Kidney epithelial cell (primary cell): ENCODE data around the gene MYH10. TPM values are rescaled to one million over a fixed set of nuclear protein-coding genes. Genes with fewer than 3 reads are reported as not detected.
"Not testable (repeated sequence)": the region's sequence is repeated elsewhere in the genome, so short reads cannot be mapped to it uniquely, and the experiment has no call there.

Experiments
- DNase-seq: peaks from one replicate; pipeline ENCODE4 v3.0.0-alpha.2; 2010; ENCODE audit warnings: low read depth
- H3K27me3 ChIP-seq: 2 replicates; pipeline ENCODE4 v1.6.0; 2011; ENCODE audit warnings: low read length; ENCODE audit not compliant: control insufficient read depth, insufficient read depth
- H3K36me3 ChIP-seq: 2 replicates; pipeline ENCODE4 v1.5.1; 2011; ENCODE audit warnings: low read length; ENCODE audit not compliant: control insufficient read depth, insufficient read depth
- H3K4me3 ChIP-seq: 2 replicates; pipeline ENCODE4 v1.5.1; 2011; ENCODE audit warnings: low read depth, mild to moderate bottlenecking, control low read depth, low read length
- total RNA-seq: library from RNA; depleted of rRNA; stranded (reverse); fragments of >200 nt; gene quantifications from 2 replicates; pipeline ENCODE4 v1.2.3, GENCODE V29; 2015
- TF ChIP-seq, protein P1 (sequence below): IDR thresholded peaks from 2 replicates; pipeline ENCODE4 v1.5.1; 2011; ENCODE audit warnings: mild to moderate bottlenecking, moderate library complexity, low read length, control low read depth, inconsistent platforms; ENCODE audit not compliant: insufficient read depth, poor library complexity, severe bottlenecking

Gene MYH10
- total RNA-seq, 1 donor from 2014 or later, result 90.5 TPM

DNA sequence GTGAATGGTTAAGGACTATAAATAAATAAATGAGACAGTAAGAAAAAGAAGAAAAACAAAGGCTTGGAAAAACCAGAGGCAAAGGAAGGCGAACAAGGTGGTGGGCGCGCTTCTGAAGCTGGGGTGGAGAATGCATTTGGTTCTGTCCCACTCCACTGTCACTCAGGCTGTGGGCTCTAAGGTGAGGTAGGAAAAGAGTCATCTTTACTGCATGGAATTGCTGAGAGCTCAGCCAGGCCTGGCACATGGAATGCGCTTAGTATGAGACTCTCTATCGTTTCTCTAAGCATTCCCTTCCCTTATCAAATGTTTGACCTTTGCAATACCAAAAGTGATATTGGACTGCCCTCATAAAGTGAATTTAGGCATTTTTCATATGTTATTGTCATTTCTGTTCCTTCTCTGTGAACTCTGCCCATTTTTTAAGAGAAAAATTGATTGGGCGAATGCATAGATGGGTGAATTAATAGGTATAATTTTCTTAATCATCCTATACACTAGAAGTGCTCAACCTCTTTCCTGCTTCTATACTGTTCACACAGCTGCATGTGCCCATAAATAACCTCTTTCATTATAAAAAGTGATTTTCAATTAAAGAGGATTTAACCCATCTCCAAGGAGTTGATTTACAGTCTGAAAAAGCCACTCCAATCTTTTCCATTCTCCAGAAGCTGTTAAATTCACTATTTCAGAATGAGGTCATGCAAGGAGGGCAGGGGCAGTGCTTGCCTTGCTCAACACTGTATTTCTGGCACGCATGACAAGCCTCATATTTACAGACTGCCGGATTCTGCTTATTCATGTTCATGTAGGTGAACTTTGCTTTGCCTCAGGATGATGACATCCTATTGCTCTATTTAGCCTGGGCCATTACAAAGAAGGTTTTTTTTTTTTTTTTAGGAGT lies 87.7 kb downstream of the MYH10 start:
- peaks cover 1% of the 10 kb centered on the region for H3K36me3 ChIP-seq
- TF ChIP-seq, protein P1, sequence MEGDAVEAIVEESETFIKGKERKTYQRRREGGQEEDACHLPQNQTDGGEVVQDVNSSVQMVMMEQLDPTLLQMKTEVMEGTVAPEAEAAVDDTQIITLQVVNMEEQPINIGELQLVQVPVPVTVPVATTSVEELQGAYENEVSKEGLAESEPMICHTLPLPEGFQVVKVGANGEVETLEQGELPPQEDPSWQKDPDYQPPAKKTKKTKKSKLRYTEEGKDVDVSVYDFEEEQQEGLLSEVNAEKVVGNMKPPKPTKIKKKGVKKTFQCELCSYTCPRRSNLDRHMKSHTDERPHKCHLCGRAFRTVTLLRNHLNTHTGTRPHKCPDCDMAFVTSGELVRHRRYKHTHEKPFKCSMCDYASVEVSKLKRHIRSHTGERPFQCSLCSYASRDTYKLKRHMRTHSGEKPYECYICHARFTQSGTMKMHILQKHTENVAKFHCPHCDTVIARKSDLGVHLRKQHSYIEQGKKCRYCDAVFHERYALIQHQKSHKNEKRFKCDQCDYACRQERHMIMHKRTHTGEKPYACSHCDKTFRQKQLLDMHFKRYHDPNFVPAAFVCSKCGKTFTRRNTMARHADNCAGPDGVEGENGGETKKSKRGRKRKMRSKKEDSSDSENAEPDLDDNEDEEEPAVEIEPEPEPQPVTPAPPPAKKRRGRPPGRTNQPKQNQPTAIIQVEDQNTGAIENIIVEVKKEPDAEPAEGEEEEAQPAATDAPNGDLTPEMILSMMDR, result no peak
- no peak for DNase-seq

DNA sequence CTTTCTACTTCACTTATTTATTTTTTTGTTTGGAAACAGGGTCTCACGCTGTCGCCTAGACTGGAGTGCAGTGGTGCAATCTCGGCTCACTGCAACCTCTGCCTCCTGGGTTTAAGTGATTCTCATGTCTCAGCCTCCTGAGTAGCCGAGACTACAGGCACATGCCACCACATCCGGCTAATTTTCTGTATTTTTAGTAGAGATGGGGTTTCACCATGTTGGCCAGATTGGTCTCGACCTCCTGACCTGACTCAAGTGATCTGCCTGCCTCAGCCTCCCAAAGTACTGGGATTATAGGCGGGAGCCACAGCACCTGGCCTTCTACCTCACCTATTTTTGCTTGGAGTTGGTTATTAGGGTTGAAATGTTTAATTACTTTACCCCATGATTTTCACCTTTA lies 90.5 kb downstream of the MYH10 start:
- H3K27me3 ChIP-seq, H3K4me3 ChIP-seq, DNase-seq, H3K36me3 ChIP-seq: not testable (repeated sequence)

More for the DNA sequence above, 87.7 kb downstream of the MYH10 start:
- Histone ChIP-seq H3K27me3 (no peaks in the 10 kb centered on the region), H3K4me3 (no peak overlapping the region)

DNA sequence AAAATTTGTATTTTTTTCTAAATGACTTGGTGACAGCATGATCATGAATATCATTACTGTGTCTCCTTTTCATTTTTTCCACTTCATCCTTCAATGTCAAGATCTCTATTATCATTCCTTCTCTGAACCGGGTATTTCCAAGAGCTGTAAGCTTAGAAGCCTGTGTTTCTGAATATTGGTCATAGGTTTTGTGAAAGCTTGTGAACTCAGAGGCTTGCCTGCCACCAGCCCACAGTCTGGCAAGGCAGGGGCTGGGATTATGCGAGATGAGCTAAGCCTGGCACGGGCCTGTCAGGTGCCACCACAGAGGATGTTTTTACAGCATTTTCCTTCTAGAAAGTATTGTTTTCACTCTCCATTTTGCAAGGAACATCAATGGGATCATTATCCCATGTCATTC lies 92.8 kb downstream of the MYH10 start:
- peaks cover 1% of the 10 kb centered on the region for H3K36me3 ChIP-seq

DNA sequence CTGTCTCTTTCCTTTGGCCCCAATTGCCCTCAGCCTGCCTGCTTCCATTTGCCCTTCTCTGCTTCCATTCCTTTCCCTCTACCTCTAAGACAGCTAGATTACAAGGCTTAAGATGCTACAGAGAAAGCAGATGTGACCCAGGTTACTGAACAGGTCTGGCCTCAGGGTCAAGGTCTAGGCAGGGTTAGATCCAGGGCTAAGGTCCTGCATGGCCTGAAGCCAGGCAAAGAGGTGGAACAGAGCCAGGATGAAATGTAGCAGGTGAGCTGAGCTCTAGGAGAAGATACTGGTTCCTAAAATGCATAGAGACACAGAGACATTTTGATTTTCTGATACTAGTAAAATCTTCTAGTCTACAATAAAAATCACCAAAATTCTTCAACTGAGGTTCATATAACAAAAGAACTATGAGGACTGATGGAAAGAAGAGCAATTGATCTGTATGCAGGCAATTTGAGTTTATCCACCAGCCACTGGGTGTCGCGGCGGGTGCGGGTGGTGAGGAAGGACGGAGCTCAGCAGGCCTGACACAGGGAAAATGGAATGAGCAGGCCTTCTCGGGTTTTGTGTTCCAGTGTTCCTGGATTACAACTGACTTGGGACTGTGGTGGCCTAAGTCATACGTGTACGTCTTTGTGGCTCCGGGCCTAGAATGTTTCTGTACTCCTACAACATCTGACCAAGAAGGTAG lies 95.9 kb downstream of the MYH10 start:
- H3K36me3 ChIP-seq, result peaks cover 1% of the 10 kb centered on the region
- DNase-seq, result no peak
- no peak overlapping the region for H3K4me3 ChIP-seq
- H3K27me3 ChIP-seq, result no peaks in the 10 kb centered on the region
- TF ChIP-seq, protein P1, result no peak

More for the DNA sequence above, 92.8 kb downstream of the MYH10 start:
- no peaks in the 10 kb centered on the region for H3K27me3 ChIP-seq
- TF ChIP-seq, protein P1, result no peak
- no peak for DNase-seq
- no peak overlapping the region for H3K4me3 ChIP-seq

DNA sequence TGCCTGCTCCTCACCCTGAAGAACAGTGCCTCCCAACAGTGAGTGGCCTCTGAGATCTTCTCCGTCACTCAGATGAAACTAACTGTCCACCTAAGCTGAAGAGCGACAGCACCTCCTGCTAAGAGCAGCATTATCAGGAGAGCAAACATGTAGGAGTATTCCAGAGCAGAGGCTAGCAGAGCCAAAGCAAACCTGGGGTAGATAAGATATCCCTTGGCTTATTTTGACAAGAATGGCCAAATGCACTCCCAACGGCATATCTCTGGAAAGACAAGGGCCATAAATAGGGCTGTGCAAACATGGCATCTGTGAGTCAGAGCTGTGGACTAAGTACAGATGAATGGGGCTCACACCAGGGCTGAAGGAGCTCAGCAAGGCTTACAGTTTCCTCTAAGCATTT lies 98.5 kb downstream of the MYH10 start:
- TF ChIP-seq, protein P1, result no peak
- Histone ChIP-seq H3K27me3 (no peaks in the 10 kb centered on the region), H3K4me3 (no peak overlapping the region), H3K36me3 (peaks cover 1% of the 10 kb centered on the region)
- DNase-seq, result no peak

DNA sequence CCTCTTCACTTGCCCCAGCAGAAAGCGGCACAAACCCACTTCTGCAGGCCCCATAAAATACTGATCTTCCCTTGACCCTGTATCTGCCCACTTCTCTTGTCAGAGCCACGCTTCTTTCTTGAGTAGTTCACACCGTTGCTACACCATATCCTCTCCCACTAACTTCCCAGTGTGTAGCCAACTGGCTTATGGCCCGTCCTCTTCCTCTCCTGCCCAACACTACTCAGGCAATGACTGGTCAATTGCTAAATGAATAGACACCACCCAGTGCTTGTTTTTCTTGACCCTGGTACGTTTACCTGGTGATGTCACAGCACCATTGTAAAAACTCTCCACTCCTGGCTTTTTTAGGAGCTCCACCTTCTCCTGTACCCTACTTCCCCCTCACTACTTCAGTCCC lies 107.9 kb downstream of the MYH10 start:
- Histone ChIP-seq H3K36me3 (peaks cover 2% of the 10 kb centered on the region), H3K27me3 (no peaks in the 10 kb centered on the region), H3K4me3 (no peak overlapping the region)
- no peak for DNase-seq
- TF ChIP-seq, protein P1, result no peak
